Retina (tissue), 1 donor: ENCODE measurements around the gene RBM23.
"Not testable (repeated sequence)": the region's sequence is repeated elsewhere in the genome, so short reads cannot be mapped to it uniquely, and the experiment has no call there.

Source experiments
- DNase-seq: peaks from one replicate; pipeline ENCODE4 v3.0.0-alpha.2; 2016

RBM23 gene

GRCh38 chr14:22861651-22862050 lies 57.3 kb downstream of the RBM23 start:
- DNase-seq: no peak

DNA sequence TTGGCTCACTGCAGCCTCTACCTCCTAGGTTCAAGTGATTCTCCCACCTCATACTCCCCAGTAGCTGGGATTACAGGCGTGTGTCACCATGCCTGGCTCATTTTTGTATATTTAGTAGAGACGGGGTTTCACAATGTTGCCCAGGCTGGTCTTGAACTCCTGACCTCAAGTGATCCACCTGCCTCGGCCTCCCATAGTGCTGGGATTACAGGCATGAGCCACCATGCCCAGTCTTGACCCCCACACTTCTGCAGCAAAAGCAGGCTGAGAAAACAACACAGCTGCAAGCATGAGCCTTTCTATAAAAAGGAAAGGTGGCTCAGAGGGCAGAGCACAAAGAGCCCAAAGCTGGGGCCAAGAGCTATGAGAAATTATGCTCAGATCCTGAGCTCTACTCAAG lies 58.6 kb downstream of the RBM23 start:
- DNase-seq: not testable (repeated sequence)

- DNase-seq: no peak
Observed at GRCh38 chr14:22856428-22856827, 62.5 kb downstream of the RBM23 start.

DNA sequence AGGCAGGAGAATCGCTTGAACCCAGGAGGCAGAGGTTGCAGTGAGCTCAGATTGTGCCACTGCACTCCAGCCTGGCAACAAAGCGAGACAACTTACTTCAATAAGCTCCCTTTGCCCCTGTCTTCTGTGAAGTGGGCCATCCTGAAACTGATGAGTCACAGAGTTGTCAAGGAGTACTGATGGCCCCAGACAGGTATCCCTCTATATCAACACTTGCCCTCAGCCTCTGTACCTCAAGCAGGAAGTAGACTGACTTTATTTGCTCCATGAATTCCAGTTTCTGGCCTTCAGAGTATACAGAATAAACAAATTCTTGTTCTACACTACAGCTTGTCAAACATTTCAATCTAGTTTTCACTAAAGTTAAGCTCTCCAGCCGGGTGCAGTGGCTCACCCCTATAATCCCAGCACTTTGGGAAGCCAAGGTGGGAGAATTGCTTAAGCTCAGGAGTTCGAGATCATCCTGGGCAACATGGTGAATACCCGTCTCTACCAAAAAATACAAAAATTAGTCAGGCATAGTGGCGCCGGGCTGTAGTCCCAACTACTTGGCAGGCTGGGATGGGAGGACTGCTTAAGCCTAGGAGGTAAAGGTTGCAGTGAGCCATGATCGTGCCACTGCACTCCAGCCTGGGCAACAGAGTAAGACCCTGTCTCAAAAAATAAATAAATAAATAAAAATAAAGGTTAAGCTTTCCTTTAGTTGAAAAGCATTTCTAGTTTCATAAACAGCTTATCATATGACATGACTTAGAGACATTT lies 63.8 kb downstream of the RBM23 start:
- no peak for DNase-seq

DNA sequence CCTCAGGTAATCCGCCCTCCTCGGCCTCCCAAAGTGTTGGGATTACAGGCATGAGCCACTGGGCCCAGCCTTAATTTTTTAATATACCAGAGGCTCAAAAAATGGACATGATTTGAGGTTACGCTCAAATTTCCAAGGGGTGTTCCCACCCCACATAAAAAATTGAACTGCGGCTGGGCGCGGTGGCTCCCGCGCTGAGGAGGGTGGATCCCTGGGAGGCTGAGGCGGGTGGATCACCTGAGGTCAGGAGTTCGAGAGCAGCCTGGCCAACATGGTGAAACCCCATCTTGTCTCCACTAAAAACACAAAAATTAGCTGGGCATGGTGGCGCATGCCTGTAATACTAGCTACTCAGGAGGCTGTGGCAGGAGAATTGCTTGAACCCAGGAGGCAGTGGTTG lies 64.7 kb downstream of the RBM23 start:
- DNase-seq: not testable (repeated sequence)

- DNase-seq: peak; percentile 94
Observed at GRCh38 chr14:22852940-22853767, 65.8 kb downstream of the RBM23 start.

GRCh38 chr14:22852599-22852939 lies 66.4 kb downstream of the RBM23 start:
- no peak for DNase-seq

DNA sequence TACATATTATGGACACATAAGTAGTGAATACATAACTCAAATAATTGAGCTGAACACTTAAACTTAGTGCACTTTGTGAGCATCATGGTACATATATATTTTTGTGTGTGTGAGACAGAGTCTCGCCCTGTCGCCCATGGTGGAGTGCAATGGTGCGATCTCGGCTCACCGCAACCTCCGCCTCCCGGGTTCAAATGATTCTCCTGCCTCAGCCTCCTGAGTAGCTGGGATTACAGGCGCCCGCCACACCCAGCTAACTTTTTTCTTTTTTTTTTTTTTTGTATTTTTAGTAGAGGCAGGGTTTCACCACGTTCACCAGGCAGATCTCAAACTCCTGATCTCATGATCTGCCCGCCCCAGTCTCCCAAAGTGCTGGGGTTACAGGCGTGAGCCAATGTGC lies 66.8 kb downstream of the RBM23 start:
- not testable (repeated sequence) for DNase-seq

DNA sequence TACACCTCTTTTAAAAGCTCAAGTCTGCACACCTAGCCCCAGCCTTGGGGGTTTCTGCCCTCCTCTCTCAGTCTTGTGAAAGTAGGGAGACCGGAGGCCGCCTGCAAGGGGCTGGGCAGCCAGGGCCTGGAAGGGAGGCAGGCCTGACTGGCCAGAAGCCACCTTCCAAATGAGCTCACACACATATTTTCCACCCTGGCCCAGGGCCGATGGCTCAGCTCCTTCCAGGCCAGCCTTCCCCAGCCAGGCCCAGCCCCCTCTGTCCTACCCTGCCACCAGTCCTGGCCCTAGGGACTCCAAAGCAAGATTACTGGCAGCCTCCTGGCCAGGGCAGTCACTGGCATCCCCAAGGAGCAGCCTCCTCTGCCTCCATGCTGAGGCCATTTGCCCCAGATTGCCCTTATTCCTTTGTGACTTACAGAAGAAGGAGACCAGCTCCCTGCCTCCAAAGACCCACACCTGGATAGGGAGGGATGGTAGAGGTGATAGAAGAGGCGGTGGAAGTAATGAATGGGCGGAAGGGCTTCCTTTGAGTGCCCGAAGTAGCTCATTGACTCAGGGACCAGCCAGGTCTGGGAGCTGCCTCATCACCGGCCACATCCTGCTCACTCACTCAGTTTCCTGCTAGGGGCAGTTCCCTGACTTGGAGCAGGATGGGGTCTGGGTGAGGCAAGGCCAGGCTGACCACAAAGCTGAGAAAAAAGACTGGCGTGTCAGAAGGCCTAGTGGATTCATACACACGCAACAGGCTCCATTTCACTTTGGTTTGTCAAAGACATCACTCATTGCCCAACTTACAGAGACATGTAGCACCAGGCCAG lies 67.8 kb downstream of the RBM23 start:
- DNase-seq: no peak

- DNase-seq: no peak
Observed at GRCh38 chr14:22849212-22849819, 69.6 kb downstream of the RBM23 start.

DNA sequence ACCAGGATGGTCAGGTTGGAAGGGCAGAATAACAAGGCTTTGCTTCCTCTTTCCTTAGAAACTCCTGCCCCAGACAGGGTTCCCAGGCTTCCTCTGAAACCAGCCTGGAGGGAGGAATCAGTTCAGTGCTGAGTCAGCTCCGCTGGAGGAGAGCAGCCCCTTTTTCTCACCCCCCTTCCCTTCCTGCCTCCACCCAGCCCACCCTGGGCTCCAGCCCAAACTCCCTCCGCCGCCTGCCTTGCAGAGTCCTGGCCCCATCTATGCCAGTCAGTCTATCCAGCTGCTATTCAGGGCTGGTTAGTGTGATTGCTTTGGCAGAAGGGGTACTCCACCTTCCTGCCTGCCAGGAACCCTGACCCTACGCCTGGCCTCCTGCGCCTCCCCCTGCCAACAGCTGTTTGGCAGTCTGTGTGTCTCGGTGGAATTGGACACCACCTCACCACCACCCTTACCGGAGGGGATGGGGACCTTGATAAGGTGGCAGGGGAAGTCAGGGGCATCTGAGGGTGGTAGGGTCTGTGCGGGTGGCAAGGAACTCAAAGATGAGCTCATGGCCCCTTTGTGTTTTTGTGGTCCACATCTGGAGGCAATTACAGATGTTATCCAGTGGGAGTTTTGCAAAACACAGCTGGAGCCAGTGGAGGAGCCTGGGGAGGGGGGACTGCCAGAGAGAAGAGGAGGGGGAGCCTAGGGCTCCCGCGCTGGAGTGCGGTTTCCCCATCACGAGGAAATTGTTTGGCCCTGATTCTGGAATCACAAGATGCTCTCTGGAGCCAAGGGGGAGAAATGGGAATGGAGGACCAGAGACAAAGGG lies 70.4 kb downstream of the RBM23 start:
- DNase-seq: peak; percentile 50

DNA sequence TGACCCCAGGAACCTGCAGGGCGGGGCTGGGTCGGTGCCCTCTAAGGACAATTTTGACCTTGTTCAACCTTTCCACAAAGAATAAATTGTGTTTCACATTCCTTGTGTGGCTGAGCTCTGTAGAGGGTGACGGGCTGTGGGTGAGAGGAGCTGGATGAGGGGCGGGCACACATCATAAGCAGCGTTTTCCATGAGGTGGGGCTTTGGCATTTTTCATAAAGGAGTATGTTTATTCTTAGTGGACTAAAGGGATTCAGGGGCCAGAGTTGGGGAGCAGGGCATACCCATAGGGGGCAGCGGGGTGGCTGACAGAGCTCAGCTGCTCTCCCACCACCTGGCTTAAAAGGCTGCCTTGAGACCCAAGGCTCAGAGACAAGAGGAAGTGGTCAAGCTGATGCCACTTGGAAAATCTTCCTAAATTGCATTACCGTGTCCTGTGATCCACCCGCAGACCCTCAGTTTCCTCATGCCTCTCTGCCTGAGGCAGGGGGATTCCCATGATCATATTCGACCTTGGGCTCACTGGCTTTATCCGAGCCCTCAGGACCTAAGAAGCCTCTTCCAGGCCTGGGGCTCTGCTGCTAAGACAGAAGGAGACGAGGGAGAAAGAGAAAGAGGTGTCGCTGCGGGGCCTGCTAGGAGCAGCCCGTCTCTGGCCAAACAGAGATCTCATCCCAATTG lies 71.1 kb downstream of the RBM23 start:
- peak; percentile 24 for DNase-seq

- DNase-seq: no peak
Observed at GRCh38 chr14:22846811-22847307, 72.1 kb downstream of the RBM23 start.

DNA sequence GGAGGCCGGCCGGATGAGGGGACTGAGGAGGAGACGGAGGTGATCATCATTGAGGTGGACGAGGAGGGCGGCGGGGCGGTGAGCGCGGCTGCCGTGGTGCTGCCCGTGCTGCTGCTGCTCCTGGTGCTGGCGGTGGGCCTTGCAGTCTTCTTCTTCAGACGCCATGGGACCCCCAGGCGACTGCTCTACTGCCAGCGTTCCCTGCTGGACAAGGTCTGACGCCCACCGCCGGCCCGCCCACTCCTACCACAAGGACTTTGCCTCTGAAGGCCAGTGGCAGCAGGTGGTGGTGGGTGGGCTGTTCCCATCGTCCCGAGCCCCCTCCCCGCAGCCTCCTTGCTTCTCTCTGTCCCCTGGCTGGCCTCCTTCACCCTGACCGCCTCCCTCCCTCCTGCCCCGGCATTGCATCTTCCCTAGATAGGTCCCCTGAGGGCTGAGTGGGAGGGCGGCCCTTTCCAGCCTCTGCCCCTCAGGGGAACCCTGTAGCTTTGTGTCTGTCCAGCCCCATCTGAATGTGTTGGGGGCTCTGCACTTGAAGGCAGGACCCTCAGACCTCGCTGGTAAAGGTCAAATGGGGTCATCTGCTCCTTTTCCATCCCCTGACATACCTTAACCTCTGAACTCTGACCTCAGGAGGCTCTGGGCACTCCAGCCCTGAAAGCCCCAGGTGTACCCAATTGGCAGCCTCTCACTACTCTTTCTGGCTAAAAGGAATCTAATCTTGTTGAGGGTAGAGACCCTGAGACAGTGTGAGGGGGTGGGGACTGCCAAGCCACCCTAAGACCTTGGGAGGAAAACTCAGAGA lies 72.9 kb downstream of the RBM23 start:
- no peak for DNase-seq

DNA sequence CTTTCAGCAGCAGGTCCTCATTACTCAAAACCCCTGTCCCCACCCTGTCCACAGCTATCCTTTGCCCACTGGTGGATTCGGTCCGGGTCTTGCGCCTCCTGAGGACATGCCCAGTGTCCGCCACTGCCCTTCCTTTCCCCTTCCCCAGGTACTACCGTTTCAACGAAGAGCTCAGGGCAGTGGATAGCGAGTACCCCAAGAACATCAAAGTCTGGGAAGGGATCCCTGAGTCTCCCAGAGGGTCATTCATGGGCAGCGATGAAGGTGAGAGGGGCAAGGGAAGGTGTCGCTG lies 73.9 kb downstream of the RBM23 start:
- no peak for DNase-seq

- DNase-seq: no peak
Observed at GRCh38 chr14:22844221-22845102, 74.5 kb downstream of the RBM23 start.
